ENCODE data around the gene SELPLG. TPM values are rescaled to one million over a fixed set of nuclear protein-coding genes. Genes with fewer than 3 reads are reported as not detected.
"Not testable (repeated sequence)": the region's sequence is repeated elsewhere in the genome, so short reads cannot be mapped to it uniquely, and the experiment has no call there.

SELPLG gene
- total and polyA plus RNA-seq, 8 donors: 1.2 to 6.1 (median 3.0) TPM

GRCh38 chr12:108576660-108577234, 56.9 kb downstream of the SELPLG start:
- no peaks in the 10 kb centered on the region for H3K9me3 ChIP-seq
- H3K4me1 ChIP-seq: no peaks in the 10 kb centered on the region
- H3K27ac ChIP-seq: no peak overlapping the region
- WGBS, 5 donors: 59 to 94% (median 63%) methylated on average over 6 of the region's 6 CpGs
- no peaks in the 10 kb centered on the region for H3K27me3 ChIP-seq
- TF ChIP-seq EP300 (IDR thresholded peaks at IDR 0.05): no peak
- TF ChIP-seq POLR2AphosphoS5 (IDR thresholded peaks at IDR 0.05): no peak
- no peak for TF ChIP-seq POLR2A (IDR thresholded peaks at IDR 0.05)
- TF ChIP-seq CTCF (IDR thresholded peaks at IDR 0.05): no peak
- DNase-seq: no peak
- intact Hi-C loops (cut with DNase I; ENCODE audit: low total_unique reads): no loop called here
- H3K36me3 ChIP-seq: no peaks in the 10 kb centered on the region
- H3K4me3 ChIP-seq: no peak overlapping the region

GRCh38 chr12:108575199-108575912, 58.3 kb downstream of the SELPLG start:
- no peak for TF ChIP-seq POLR2AphosphoS5 (IDR thresholded peaks at IDR 0.05)
- TF ChIP-seq POLR2A (IDR thresholded peaks at IDR 0.05): no peak
- no peak for TF ChIP-seq CTCF (IDR thresholded peaks at IDR 0.05)
- no peak for TF ChIP-seq EP300 (IDR thresholded peaks at IDR 0.05)
- 90 to 96% (median 91%) methylated on average over 9 of the region's 9 CpGs for WGBS, 5 donors
- Histone ChIP-seq H3K36me3 (peaks cover 0 to 1% (median 0%) of the 10 kb centered on the region in 4 donors), H3K4me3 (no peak overlapping the region), H3K4me1 (no peaks in the 10 kb centered on the region), H3K27me3 (no peaks in the 10 kb centered on the region), H3K27ac (no peak overlapping the region), H3K9me3 (no peaks in the 10 kb centered on the region)
- intact Hi-C loops (cut with DNase I; ENCODE audit: low total_unique reads): no loop called here
- no peak for DNase-seq

GRCh38 chr12:108574276-108574675, 59.4 kb downstream of the SELPLG start:
- DNase-seq; H3K27ac ChIP-seq; H3K4me3 ChIP-seq; H3K4me1 ChIP-seq; H3K27me3 ChIP-seq; intact Hi-C loops (cut with DNase I; ENCODE audit: low total_unique reads); H3K9me3 ChIP-seq: not testable (repeated sequence)
- H3K36me3 ChIP-seq: peaks cover 3 to 12% (median 9%) of the 10 kb centered on the region in 4 donors
- 91 to 100% (median 96%) methylated on average over 1 of the region's 1 CpG for WGBS, 5 donors

DNA sequence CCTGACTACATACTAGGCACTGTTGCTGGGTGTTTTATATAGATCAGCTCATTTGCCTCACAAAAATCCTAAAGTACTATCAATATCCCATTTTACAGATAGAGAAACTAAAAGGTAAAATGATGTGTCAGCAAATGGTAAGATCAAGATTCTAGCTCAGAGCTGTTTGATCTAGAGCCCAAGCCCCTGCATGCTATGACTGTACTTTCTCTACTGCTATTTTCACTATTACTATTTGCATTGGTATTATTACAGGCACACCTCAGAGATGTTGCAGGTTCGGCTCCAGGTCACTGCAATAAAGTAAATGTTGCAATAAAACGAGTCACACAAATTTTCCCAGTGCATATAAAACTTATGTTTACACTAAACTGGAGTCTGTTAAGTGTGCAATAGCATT, 60.4 kb downstream of the SELPLG start:
- Histone ChIP-seq H3K9me3 (no peaks in the 10 kb centered on the region), H3K36me3 (peaks cover 10 to 22% (median 19%) of the 10 kb centered on the region in 4 donors), H3K27me3 (no peaks in the 10 kb centered on the region), H3K27ac (no peak overlapping the region), H3K4me3 (no peak overlapping the region), H3K4me1 (peaks cover 0 to 6% (median 0%) of the 10 kb centered on the region in 4 donors)
- no peak for DNase-seq
- 33 to 54% (median 43%) methylated on average over 2 of the region's 2 CpGs for WGBS, 5 donors
- intact Hi-C loops (cut with DNase I; ENCODE audit: low total_unique reads): no loop called here
- TF ChIP-seq POLR2A (IDR thresholded peaks at IDR 0.05): no peak
- TF ChIP-seq EP300 (IDR thresholded peaks at IDR 0.05): no peak
- TF ChIP-seq CTCF (IDR thresholded peaks at IDR 0.05): no peak
- no peak for TF ChIP-seq POLR2AphosphoS5 (IDR thresholded peaks at IDR 0.05)

Measured in stomach (tissue), 9 donors.